HG03442 (cell line): Measurements from ENCODE around the gene TPCN2.
"Not testable (repeated sequence)": the region's sequence is repeated elsewhere in the genome, so short reads cannot be mapped to it uniquely, and the experiment has no call there.

Experiments used
- ATAC-seq: cut with Tn5 transposase; IDR thresholded peaks from one replicate; pipeline ENCODE4 v1.9.1; 2021; ENCODE audit warnings: mild to moderate bottlenecking, moderate library complexity; ENCODE audit not compliant: unreplicated experiment

The TPCN2 gene

DNA sequence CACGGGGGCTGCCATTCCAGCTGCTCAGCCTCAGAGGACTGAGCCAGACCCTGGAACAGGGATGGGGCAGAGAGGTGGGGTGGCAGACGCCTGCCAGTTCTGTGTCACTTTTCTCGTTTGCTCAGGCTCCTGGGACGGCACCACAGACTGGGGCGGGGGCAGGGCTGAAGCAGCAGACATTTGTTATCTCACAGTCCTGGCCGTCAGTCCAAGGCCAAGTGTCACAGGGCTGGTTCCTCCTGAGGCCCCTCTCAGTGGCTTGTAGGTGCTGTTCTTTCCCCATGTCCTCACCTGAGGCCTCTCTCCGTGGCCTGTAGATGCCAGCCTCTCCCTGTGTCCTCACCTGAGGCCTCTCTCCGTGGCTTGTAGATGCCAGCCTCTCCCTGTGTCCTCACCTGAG lies 24.7 kb downstream of the TPCN2 start:
- ATAC-seq, result no peak

DNA sequence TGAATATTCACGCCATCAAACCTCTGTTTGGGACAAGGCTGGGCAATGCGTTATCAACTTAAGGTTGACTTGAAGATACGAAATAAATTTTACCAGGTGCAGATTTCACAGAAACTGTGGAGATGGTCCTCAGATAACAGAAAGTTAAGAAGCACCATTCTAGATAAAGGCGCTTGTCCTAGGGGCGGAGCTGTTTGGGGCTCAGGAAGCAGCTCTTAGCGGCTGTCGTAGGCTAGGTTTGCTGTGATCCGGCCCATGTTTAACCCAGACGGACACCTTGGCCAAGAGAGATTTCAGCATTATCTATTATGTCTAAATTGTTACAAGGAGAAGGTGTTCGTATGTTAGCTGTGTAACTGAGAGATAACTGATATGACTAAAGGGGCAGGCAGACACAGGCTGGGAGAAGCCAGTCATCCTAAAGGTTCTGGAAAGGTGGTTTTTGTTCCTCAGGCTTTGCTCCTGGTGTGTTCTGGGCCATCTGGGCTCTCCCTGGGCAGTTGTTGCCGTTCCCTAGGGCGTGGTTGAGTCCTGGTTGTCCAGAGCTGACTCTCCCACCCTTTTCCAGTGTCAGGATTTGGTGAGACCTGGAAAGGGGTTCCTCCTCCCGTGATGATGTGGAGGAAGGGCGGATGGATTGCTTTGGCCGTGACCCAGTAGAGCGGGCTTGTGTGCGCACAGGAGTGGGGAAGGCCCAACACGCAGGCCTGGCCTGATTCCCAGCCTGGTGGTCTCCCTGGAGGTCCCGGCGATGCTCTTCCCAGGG lies 25.8 kb downstream of the TPCN2 start:
- no peak for ATAC-seq

DNA sequence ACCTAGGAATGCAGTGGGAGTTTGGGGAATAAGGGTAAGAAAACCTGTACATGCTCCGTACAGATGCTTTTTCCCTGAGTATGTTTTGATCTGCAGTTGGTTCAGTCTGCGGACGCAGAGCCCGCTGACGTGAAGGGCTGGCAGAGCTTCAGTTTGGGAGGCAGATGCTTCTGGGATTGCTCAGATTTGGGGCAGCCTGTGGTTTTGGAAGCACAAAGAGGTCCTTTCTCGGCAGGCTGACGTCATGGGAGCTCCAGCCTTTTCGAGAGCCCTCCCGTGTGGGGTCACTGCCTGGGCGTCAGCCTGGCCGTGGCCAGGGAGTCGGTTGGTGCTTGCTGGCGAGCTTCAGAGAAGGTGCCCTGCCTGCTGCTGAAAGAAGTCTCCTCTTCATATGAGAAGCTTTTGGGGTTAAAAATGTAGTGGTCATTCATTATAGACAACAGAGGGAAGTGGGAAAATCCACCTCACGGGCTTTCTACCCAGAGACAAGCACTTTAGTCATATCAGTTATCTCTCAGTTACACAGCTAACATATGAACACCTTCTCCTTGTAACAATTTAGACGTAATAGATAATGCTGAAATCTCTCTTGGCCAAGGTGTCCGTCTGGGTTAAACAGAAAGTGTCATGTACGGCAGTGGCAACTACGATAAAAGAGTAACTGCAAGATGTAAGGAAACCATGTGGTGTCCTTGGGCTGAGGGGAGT lies 26.8 kb downstream of the TPCN2 start:
- ATAC-seq, result no peak

DNA sequence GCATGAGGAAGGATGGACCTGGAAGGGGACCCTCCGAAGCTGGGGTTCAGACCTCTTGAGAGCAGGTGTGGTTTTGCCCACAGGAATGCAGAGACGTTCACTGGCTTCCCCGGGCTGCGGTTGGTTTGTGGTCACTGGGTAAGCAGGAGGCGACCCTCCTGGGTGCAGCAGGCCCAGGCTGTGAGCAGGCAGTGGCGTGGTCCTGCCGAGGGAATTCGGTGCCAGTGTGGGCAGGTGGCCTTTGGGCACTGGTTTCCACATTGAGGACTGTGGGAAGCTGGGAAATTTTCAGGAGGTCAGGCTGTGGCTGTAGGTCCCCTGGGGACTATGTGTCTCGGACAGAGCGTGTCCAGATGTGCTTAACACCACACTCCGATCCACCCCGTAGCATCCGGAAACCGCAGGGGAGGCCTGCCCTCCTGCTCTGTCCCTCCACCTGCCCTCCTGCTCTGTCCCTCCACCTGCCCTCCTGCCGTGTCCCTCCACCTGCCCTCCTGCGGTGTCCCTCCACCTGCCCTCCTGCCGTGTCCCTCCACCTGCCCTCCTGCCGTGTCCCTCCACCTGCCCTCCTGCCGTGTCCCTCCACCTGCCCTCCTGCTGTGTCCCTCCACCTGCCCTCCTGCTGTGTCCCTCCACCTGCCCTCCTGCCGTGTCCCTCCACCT lies 27.5 kb downstream of the TPCN2 start:
- ATAC-seq, result no peak

DNA sequence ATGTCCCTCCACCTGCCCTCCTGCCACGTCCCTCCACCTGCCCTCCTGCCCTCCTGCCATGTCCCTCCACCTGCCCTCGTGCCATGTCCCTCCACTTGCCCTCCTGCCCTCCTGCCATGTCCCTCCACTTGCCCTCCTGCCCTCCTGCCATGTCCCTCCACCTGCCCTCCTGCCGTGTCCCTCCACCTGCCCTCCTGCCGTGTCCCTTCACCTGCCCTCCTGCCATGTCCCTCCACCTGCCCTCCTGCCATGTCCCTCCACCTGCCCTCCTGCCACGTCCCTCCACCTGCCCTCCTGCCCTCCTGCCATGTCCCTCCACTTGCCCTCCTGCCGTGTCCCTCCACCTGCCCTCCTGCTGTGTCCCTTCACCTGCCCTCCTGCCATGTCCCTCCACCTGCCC lies 28.2 kb downstream of the TPCN2 start:
- ATAC-seq, result not testable (repeated sequence)

DNA sequence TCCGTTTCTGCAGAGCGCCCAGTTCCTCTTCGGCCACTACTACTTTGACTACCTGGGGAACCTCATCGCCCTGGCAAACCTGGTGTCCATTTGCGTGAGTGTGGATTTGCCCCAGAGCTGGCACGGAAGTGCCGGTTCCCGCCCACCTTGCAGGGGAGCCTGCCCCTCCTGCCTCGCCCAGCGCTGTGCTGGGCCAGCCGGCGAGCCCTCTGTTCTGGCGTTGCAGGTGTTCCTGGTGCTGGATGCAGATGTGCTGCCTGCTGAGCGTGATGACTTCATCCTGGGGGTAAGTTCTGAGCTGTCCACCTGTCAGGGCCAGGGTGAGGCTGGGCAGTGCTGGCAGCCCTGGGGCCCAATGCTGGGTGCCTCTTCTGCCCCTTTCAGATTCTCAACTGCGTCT lies 29.8 kb downstream of the TPCN2 start:
- no peak for ATAC-seq

DNA sequence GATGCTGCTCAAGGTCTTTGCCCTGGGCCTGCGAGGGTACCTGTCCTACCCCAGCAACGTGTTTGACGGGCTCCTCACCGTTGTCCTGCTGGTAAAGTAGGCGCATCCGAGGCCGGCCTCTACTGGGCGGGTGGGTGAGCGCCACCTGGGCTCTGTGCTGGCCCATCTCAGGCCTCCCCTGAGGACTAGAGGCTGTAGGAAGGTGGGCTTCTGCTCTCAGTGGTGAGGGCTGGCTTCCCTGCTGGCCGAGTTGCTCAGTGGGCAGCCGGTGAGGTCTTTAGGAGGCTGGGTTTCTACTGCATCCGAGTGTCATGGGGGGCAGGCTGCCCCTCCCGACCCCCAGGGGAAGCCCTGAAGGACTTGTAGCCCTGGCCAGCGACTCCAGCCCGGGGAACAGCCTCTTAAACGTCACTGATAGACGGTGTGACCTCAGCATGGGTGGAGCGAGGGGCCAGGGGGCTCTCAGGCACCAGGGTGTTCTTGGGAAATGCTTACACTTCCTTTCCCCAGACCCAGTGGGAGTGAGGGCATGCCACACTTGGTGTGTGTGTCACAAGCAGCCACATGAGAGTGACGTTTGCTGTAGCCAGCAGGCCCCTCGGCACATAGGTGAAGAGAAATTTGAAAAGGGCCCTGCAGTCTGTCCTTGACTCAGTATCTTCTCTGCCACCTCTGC lies 30.3 kb downstream of the TPCN2 start:
- ATAC-seq, result no peak

DNA sequence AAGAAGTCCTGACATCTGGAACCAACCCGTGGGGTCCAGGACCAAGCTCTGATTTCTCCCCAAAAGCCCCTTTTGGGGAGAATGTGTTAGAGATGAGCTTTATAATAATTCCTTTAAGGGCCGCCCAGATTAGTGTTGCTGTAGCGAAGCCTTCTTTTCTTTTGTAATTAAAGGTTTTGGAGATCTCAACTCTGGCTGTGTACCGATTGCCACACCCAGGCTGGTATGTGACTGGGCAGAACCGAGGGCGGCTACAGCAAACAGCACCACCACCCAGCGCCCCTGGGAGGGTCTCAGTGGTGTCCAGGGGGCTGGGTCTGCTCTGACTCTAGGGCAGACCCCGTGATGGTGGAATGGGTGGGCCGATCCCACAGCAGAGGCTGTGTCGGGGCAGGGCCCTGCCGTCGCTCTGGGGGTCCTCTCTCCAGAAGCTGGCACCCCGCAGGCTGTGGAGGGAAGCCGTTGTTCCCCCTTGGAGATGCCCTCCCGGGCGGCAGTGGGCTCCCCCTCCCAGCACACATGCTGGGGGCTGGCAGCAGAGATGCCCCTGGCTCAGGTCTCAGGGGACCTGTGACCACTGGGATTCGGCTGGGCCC lies 31.0 kb downstream of the TPCN2 start:
- no peak for ATAC-seq

DNA sequence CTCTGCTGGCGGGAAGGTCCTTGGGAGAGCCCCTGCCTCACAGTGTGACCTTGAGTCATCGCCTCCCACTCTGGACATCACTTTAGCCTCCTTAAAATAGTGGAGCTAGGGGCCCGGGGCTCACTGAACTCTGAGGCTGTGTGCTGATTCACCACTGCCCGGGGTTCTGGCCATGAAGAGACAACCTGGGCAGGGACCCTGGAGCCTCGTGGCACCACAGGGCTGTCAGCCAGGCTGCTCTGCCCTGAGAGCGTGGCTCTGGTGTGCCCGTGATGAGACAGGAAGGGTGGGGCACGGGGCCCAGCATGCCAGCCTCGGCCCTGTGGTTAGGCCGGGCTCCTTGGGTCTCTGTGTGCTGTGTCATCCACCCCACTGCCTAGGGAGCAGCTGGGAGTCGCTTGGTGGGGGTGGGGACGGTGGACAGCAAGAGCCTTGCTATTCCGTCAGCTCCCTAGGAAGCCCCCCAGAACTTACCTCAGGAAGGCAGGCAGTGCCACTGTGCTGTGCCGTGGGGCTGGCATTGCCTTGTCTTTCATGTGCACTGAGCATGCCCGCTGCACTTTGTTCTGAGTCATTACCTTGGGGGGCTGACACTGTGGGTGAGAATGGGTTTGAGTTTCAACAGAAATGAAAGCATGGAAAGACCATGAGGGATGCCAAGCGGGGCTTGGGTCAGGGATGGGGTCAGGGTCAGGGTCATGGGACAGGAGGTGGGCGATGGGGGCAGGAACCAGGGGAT lies 31.7 kb downstream of the TPCN2 start:
- no peak for ATAC-seq

DNA sequence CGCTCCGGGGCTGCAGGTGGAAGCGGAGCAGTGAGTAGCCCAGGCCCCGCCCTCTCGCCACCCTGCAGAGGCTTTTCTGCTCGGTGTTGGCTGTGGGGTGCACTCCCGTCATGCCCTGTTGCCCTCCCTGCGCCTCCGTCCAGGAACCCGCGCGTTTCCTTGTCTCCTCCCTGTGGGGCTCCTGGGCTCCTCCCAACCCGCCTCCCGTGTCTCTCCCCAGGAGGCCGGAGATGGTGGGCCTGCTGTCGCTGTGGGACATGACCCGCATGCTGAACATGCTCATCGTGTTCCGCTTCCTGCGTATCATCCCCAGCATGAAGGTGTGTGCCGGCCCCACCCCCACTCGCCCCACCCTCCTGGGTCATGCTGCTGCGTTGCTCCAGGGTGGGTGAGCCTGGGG lies 32.4 kb downstream of the TPCN2 start:
- no peak for ATAC-seq

DNA sequence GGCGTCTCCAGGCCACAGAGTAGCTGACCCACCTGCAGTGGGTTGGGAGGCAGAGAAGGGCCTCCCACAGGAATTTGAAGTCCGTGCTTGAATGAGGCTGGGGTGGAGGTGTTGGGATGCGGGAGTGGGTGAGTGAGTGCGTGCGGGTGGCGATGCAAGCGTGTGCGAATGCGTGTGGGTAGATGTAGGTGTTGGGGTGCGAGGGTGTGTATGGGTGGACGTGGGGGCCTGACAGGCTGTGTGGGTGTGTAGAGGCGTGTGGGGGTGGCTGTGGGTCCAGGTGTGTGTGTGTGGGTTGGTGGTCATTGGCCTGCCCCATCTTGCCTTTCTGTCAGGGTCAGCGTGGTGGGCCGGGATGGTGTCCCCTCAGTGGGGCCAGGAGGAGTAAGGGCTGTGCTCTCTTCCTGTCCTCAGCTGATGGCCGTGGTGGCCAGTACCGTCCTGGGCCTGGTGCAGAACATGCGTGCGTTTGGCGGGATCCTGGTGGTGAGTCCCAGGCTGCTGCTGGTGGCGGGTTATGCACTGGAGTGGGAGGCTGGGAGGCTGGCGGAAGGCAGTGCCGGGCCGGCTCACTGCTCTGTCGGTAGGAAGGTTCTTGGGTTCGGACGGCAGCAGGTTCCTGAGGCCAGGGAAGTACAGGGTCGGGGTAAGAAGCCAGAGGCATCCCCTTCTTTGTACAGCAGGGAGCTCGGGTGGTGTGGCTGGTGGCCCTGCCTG lies 35.0 kb downstream of the TPCN2 start:
- no peak for ATAC-seq

DNA sequence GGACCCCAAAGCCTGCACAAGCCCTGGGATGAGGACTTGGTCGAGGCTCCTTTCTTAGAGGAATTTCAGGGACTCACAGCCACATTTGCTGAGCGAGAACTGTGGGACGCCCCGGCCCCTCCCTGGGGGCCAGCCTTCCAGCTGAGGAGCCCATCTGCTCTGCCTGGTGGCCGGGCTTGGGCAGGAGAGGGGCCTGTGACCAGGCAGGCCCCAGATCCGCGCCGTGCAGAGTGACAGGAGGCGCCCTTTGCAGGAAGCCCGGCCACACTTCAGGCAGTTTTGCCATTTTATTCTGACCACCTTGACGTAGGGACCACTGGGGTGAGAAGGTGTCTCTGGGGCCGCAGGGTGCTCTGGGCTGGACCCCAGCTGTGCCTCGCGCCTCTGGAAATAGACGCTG lies 35.6 kb downstream of the TPCN2 start:
- no peak for ATAC-seq

DNA sequence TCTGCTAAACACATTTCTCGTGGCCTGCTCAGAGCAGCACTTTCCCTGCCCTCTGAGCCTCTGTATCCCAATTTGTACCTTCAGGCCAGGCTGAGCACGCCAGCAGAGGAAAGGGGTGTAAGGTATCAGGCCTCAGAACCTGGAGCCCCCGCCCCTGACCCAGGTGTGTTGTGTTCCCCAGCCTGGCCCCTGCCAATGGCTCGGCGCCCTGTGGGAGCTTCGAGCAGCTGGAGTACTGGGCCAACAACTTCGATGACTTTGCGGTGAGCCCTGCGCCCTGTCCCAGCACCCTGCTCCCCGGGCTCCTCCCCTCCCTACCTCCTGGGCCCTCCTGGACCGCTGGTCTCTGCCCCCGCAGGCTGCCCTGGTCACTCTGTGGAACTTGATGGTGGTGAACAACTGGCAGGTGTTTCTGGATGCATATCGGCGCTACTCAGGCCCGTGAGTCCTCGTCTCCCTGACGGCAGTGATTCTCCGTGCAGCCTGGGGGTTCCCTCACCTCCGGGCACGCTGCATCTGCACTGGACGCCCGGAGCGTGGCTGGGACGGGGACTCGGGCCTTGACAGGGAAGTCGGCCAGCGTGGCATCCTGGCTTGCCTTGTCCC lies 36.9 kb downstream of the TPCN2 start:
- no peak for ATAC-seq

DNA sequence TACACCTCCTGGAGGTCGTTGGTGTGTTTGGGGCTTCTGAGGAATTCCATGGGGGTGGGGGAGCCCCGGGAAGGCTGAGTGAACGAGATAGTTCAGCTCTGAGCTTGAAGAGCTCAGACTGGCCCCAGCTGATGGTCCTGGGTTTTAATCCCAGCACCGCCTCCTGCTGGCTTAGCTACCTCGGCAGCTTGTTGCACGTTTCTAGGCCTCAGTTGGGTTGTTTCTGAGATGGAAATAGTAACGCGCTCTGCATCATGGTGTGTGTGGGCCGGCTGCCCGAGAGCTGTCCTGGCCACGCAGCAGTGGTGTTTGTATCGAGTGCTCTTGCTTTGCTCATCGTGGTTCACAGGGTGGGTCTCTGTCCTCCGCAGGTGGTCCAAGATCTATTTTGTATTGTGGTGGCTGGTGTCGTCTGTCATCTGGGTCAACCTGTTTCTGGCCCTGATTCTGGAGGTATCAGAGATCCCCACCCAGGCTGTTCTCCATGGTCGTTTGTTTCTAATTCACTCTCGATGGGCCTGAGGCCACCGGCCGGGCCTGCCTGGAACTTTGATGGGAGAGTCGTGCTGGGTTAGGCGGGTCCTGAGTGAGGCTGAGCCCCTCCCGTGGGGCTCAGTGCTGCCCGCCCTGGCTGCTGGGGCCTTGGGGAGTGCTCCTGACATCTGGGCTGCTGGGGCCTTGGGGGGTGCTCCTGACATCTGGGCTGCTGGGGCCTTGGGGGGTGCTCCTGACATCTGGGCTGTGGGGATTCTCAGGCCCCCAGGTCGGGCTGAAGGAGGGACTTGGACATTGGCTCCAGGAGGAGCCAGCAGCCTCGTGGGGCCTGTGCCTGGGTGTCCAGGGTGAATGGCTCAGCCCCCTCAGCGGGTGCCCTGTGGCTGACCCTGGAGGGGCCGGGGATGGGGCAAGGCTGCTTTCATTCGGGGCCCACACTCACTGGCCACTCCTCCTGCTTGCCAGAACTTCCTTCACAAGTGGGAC lies 37.7 kb downstream of the TPCN2 start:
- ATAC-seq, result no peak

DNA sequence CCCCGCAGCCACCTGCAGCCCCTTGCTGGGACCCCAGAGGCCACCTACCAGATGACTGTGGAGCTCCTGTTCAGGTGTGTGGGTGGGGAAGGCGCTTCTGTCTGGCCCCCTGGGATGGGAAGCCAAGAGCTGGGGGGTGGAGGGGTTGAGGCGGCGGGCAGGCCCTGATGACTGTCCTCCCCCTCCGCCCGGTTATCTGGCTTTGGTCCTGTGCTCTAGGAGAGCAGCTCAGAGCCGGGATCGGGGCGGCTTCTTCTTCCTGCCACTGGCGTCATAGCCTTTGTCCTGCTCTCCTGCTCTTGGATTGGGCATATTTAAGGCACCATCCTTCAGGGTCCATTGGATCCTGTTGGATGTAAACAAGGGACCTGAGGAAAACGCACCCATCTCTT lies 38.4 kb downstream of the TPCN2 start:
- ATAC-seq, result no peak

DNA sequence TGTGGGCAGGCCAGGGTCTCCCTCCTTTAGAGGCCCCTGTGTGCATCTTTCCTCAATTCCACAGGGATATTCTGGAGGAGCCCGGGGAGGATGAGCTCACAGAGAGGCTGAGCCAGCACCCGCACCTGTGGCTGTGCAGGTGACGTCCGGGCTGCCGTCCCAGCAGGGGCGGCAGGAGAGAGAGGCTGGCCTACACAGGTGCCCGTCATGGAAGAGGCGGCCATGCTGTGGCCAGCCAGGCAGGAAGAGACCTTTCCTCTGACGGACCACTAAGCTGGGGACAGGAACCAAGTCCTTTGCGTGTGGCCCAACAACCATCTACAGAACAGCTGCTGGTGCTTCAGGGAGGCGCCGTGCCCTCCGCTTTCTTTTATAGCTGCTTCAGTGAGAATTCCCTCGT lies 39.1 kb downstream of the TPCN2 start:
- ATAC-seq, result no peak

DNA sequence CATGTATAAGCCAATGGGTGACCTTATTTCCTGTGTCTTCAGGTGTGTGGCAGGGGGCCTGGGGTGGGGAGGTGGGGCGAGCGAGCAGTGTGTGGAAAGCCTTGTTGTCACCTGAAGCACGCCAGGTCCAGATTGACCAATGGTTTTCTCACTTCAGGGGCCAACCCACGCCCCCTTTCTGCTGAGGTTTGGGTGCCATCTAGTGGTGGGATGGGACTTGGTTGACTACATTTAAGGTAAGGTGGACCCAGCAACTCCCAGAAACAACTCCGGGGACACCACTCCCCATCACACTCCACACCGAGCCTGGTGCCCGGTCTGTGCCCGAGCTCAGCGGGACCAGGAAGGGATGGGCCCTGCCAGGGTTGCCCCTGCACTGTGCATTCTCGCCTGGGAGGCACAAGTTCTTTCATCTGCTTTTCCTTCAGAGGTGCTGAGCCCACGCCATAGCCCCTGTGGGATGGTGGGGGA lies 40.0 kb downstream of the TPCN2 start:
- ATAC-seq, result no peak

DNA sequence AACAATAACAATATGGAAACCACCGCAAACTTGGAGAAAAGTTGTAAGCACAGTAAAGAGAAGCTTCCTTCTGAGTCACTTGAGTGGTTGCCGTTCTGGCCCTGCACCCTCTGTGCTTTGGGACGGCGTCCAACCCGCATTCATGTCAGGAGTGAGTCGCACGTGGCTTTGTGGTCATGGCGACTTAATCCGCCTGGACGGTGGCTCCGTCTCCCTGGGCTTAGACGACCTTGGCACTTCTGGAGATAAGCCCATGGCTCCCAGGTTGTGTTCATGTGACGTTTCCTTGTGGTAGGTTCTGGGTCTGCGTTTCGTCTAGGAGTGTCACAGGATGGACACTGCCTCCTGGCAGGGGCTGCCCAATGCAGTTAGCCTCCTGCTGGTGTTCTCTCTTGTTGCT lies 40.5 kb downstream of the TPCN2 start:
- ATAC-seq, result no peak
